NCI-H2196 treated with DMSO at 0.1 percent for 48 hours (cell line): ENCODE measurements around the gene NTN1.

Experiments
- DNase-seq: peaks from one replicate; lab custom pipeline; 2025; ENCODE audit not compliant: unreplicated experiment; lab: John Stamatoyannopoulos, UW

Gene NTN1

GRCh38 chr17:9120471-9120870, 99.2 kb downstream of the NTN1 start:
- no peak for DNase-seq

GRCh38 chr17:9121186-9121820, 100.0 kb downstream of the NTN1 start:
- no peak for DNase-seq

- DNase-seq = no peak
Measured at GRCh38 chr17:9123594-9124553, 102.6 kb downstream of the NTN1 start.

- no peak for DNase-seq
Measured at GRCh38 chr17:9124554-9124935, 103.2 kb downstream of the NTN1 start.

- no peak for DNase-seq
Measured at GRCh38 chr17:9125722-9126121, 104.4 kb downstream of the NTN1 start.

GRCh38 chr17:9127340-9127739, 106.0 kb downstream of the NTN1 start:
- no peak for DNase-seq

GRCh38 chr17:9131371-9131770, 110.1 kb downstream of the NTN1 start:
- DNase-seq = no peak

GRCh38 chr17:9132291-9132690, 111.0 kb downstream of the NTN1 start:
- DNase-seq = no peak

GRCh38 chr17:9132944-9133610, 111.8 kb downstream of the NTN1 start:
- DNase-seq = no peak

GRCh38 chr17:9138161-9138717, 116.9 kb downstream of the NTN1 start:
- no peak for DNase-seq

- DNase-seq = no peak
Measured at GRCh38 chr17:9139695-9140094, 118.4 kb downstream of the NTN1 start.

- DNase-seq = no peak
Measured at GRCh38 chr17:9140550-9141424, 119.5 kb downstream of the NTN1 start.

- DNase-seq = no peak
Measured at GRCh38 chr17:9141425-9141753, 120.1 kb downstream of the NTN1 start.

GRCh38 chr17:9142772-9143494, 121.6 kb downstream of the NTN1 start:
- DNase-seq = no peak

GRCh38 chr17:9144502-9145249, 123.4 kb downstream of the NTN1 start:
- DNase-seq = no peak

GRCh38 chr17:9146064-9146463, 124.8 kb downstream of the NTN1 start:
- no peak for DNase-seq

GRCh38 chr17:9148905-9149525, 127.7 kb downstream of the NTN1 start:
- no peak for DNase-seq

- DNase-seq = no peak
Measured at GRCh38 chr17:9150446-9151090, 129.3 kb downstream of the NTN1 start.
